OCI-LY3 (cell line): ENCODE results near the gene RELN.

Experiments used
- CTCF ChIP-seq: fragments of 200-600, 300-600 bp; sonication (generic); IDR thresholded peaks from 2 replicates; pipeline ENCODE4 v1.5.1; 2014; ENCODE audit warnings: antibody characterized with exemption, low read length, low read depth
- EZH2phosphoT487 ChIP-seq: fragments of 200-600 bp; shearing (Covaris generic); IDR thresholded peaks from 2 replicates; pipeline ENCODE4 v1.6.1; 2018; ENCODE audit warnings: antibody characterized with exemption, mixed run types, low read depth

- TF ChIP-seq CTCF (no peak), EZH2phosphoT487 (no peak)
Observed at GRCh38 chr7:103437623-103438022, 551.8 kb downstream of the RELN start.
